DLD1 (cell line): Measurements from ENCODE around the gene NAA80.

Source experiments
- in situ Hi-C: cut with HindIII; loops from 2 replicates; pipeline ENCODE4 v1.10.0; 2017; ENCODE audit warnings: low sequenced_read_pairs

Gene NAA80

GRCh38 chr3:50333744-50334328 is 34.6 kb upstream of the NAA80 start:
- in situ Hi-C loops: loop anchor here (25.0 kb wide), 1 partner anchor 1053 kb away; the partner anchor contains the start of genes MANF and RBM15B

- in situ Hi-C loops: loop anchor here (25.0 kb wide), 1 partner anchor 1056 kb away; the partner anchor contains the start of genes MANF and RBM15B
These were observed 32.2 kb upstream of the NAA80 start for GRCh38 chr3:50331364-50331907.

- in situ Hi-C loops: loop anchor here (25.0 kb wide), 1 partner anchor 1057 kb away; the partner anchor contains the start of genes MANF and RBM15B
These were observed 31.1 kb upstream of the NAA80 start for GRCh38 chr3:50330330-50330729.

GRCh38 chr3:50327943-50328691 is 28.9 kb upstream of the NAA80 start, which contains the start of gene TUSC2:
TSS of gene TUSC2 (minus strand) at chr3:50328223. CDS start at chr3:50328099, 124 bp downstream.
- in situ Hi-C loops: loop anchor here (25.0 kb wide), 1 partner anchor 1059 kb away; the partner anchor contains the start of genes MANF and RBM15B

GRCh38 chr3:50327129-50327528 is 27.9 kb upstream of the NAA80 start:
- in situ Hi-C loops: loop anchor here (25.0 kb wide), 1 partner anchor 1060 kb away; the partner anchor contains the start of genes MANF and RBM15B

GRCh38 chr3:50326182-50326541 is 27.0 kb upstream of the NAA80 start:
- in situ Hi-C loops: loop anchor here (25.0 kb wide), 1 partner anchor 1061 kb away; the partner anchor contains the start of genes MANF and RBM15B

- in situ Hi-C loops: loop anchor here (25.0 kb wide), 1 partner anchor 1062 kb away; the partner anchor contains the start of genes MANF and RBM15B
These were observed 26.4 kb upstream of the NAA80 start for GRCh38 chr3:50325497-50326181.

- in situ Hi-C loops: loop anchor here (25.0 kb wide), 1 partner anchor 1062 kb away; the partner anchor contains the start of genes MANF and RBM15B
These were observed 25.9 kb upstream of the NAA80 start for GRCh38 chr3:50325113-50325480.

- in situ Hi-C loops: loop anchor here (25.0 kb wide), 1 partner anchor 1063 kb away; the partner anchor contains the start of genes MANF and RBM15B
These were observed 25.3 kb upstream of the NAA80 start for GRCh38 chr3:50324351-50325112.

GRCh38 chr3:50323614-50324199 is 24.5 kb upstream of the NAA80 start:
- in situ Hi-C loops: no loop called here

GRCh38 chr3:50323092-50323600 is 23.9 kb upstream of the NAA80 start:
- in situ Hi-C loops: no loop called here

- in situ Hi-C loops: no loop called here
These were observed 23.3 kb upstream of the NAA80 start, which contains the start of gene HYAL2 for GRCh38 chr3:50322386-50323091. TSS of gene HYAL2 (minus strand) at chr3:50322745. CDS start at chr3:50320489, 2,256 bp downstream.

- in situ Hi-C loops: no loop called here
These were observed 22.8 kb upstream of the NAA80 start for GRCh38 chr3:50322115-50322385.

- in situ Hi-C loops: no loop called here
These were observed 22.3 kb upstream of the NAA80 start for GRCh38 chr3:50321336-50322114.

- in situ Hi-C loops: no loop called here
These were observed 21.7 kb upstream of the NAA80 start for GRCh38 chr3:50320853-50321335.

GRCh38 chr3:50319894-50320625 is 20.9 kb upstream of the NAA80 start:
- in situ Hi-C loops: no loop called here

GRCh38 chr3:50319181-50319893 is 20.1 kb upstream of the NAA80 start:
- in situ Hi-C loops: no loop called here
